ENCODE results near the gene WDR11. TPM values are rescaled to one million over a fixed set of nuclear protein-coding genes. Genes with fewer than 3 reads are reported as not detected.

The WDR11 gene
- total and polyA plus RNA-seq, 8 donors, result 47.8 to 89.7 (median 79.9) TPM

- no peak overlapping the region for H3K27ac ChIP-seq
- intact Hi-C loops (cut with DNase I), result no loop called here
- no peak for DNase-seq
Measured at GRCh38 chr10:120938822-120939221, 87.7 kb downstream of the WDR11 start.

DNA sequence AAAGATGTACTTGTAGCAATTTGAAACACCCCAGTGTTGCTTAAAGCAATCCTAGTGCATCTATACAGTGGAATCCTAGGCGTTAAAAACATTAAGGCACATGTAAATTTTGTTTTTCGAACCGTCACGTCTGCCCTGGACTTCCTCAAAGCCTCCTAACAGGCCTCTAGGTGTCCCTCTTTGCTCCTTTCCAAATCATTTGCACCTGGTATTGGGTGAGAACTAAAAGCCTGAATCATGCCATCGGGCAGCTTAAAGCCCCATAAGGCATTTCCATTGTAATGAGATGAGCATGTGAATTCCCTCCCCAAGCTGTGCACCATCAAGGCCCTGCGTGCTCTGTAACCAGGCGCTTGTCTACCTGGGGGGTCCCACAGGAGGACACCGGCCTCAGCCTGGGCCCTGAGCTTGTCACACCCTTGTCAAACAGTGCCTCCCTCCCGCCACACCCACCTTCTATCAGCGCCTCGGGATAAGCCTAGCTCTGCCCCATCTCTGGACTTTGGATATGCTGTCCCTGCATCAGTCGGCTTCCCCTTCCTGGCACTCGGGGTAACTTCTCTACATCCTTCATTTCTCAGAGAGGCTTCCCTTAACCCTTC is 89.2 kb downstream of the WDR11 start:
- TF ChIP-seq, protein P1, sequence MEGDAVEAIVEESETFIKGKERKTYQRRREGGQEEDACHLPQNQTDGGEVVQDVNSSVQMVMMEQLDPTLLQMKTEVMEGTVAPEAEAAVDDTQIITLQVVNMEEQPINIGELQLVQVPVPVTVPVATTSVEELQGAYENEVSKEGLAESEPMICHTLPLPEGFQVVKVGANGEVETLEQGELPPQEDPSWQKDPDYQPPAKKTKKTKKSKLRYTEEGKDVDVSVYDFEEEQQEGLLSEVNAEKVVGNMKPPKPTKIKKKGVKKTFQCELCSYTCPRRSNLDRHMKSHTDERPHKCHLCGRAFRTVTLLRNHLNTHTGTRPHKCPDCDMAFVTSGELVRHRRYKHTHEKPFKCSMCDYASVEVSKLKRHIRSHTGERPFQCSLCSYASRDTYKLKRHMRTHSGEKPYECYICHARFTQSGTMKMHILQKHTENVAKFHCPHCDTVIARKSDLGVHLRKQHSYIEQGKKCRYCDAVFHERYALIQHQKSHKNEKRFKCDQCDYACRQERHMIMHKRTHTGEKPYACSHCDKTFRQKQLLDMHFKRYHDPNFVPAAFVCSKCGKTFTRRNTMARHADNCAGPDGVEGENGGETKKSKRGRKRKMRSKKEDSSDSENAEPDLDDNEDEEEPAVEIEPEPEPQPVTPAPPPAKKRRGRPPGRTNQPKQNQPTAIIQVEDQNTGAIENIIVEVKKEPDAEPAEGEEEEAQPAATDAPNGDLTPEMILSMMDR (IDR thresholded peaks at IDR 0.05), result no peak
- Histone ChIP-seq H3K4me3 (no peak overlapping the region), H3K36me3 (no peaks in the 10 kb centered on the region), H3K4me1 (peaks cover 0 to 8% of the 10 kb centered on the region in 2 donors), H3K9me3 (no peaks in the 10 kb centered on the region), H3K27me3 (peaks cover 0 to 28% of the 10 kb centered on the region in 2 donors), H3K27ac (no peak overlapping the region)
- DNase-seq, result peak in 1 of 4 donors; percentile 54
- ATAC-seq, result no peak
- intact Hi-C loops (cut with DNase I), result loop anchor here in 1 of 2 donors (10.0 kb wide), 3 partner anchors 664 to 964 kb away; no protein-coding TSS in a partner anchor

More at GRCh38 chr10:120938822-120939221, 87.7 kb downstream of the WDR11 start:
- no peaks in the 10 kb centered on the region for H3K36me3 ChIP-seq
- H3K9me3 ChIP-seq, result no peaks in the 10 kb centered on the region
- peaks cover 0 to 8% of the 10 kb centered on the region in 2 donors for H3K4me1 ChIP-seq
- peaks cover 0 to 28% of the 10 kb centered on the region in 2 donors for H3K27me3 ChIP-seq
- no peak overlapping the region for H3K4me3 ChIP-seq
- ATAC-seq, result no peak
- TF ChIP-seq, protein P1 (IDR thresholded peaks at IDR 0.05), result no peak

DNA sequence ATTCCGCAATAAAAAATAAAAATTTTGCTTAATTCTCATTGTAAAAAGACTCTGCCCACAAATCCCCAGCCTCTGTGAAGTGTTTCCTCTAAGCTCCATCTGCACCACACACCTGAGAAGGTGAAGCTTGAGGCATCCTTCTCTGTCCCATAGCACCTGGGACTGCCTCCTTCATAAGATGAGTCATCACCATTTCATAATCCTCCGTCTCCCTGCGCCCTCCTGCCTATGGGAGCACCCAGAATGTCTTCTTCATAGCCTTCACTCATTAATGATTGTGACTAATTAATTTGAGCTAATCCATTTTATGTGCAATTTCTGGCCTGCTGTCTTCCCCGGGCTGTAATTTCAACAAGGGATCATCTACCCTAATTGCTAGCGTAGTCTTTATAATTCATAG is 90.3 kb downstream of the WDR11 start:
- no peaks in the 10 kb centered on the region for H3K36me3 ChIP-seq
- peaks cover under 1 to 8% of the 10 kb centered on the region in 2 donors for H3K4me1 ChIP-seq
- ATAC-seq, result no peak
- no peak overlapping the region for H3K4me3 ChIP-seq
- H3K9me3 ChIP-seq, result no peaks in the 10 kb centered on the region
- H3K27ac ChIP-seq, result no peak overlapping the region
- H3K27me3 ChIP-seq, result peaks cover 0 to 28% of the 10 kb centered on the region in 2 donors
- no peak for DNase-seq
- intact Hi-C loops (cut with DNase I), result loop anchor here in 1 of 2 donors (10.0 kb wide), 3 partner anchors 663 to 963 kb away; no protein-coding TSS in a partner anchor
- TF ChIP-seq, protein P1 (IDR thresholded peaks at IDR 0.05), result no peak

DNA sequence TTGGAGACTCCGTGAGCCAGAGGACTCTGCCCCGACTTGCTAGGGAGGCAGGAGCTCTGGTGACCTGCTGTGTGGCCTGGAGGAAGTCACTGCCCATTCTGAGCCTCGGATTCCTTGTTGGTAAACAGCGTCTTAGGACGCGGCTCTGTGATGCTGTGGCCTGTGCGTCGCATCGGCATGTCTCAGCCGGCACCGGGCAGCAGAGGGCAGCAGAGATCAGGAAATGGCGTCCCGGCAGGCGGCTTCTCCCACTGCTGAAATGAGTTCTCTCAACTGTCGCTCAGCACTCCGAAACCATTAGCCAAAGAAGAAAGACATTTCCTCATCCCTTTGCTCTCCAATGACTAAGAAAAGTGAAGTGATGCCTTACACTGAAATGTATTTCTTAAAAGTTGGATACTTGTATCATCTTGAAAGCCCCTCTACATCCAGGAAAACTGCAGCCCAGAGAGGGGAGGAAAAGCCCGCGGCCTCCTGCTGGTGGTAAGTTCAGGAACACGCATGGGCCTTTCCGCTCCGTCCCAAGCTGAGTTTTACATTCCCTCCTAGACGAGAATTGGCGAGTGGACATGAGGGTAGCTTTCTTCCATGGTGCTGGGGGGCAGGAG is 91.7 kb downstream of the WDR11 start:
- peak; percentile 94 for ATAC-seq
- Histone ChIP-seq H3K4me1 (peaks cover 4 to 8% of the 10 kb centered on the region in 2 donors), H3K4me3 (no peak overlapping the region), H3K9me3 (no peaks in the 10 kb centered on the region), H3K36me3 (no peaks in the 10 kb centered on the region), H3K27ac (no peak overlapping the region), H3K27me3 (peaks cover 0 to 33% of the 10 kb centered on the region in 2 donors)
- DNase-seq, result peak; percentile 72 to 91 (median 84)
- TF ChIP-seq, protein P1 (IDR thresholded peaks at IDR 0.05), result peak; percentile 85 to 87
- intact Hi-C loops (cut with DNase I), result loop anchor here in 1 of 2 donors (10.0 kb wide), 3 partner anchors 662 to 962 kb away; no protein-coding TSS in a partner anchor

- peaks cover 4 to 8% of the 10 kb centered on the region in 2 donors for H3K4me1 ChIP-seq
- no peaks in the 10 kb centered on the region for H3K9me3 ChIP-seq
- H3K27me3 ChIP-seq, result peaks cover 0 to 35% of the 10 kb centered on the region in 2 donors
- no peak overlapping the region for H3K4me3 ChIP-seq
- no peak for DNase-seq
- H3K36me3 ChIP-seq, result no peaks in the 10 kb centered on the region
- TF ChIP-seq, protein P1 (IDR thresholded peaks at IDR 0.05), result no peak
- no peak for ATAC-seq
- no peak overlapping the region for H3K27ac ChIP-seq
- intact Hi-C loops (cut with DNase I), result loop anchor here in 1 of 2 donors (10.0 kb wide), 3 partner anchors 661 to 961 kb away; no protein-coding TSS in a partner anchor
Measured at GRCh38 chr10:120943542-120943941, 92.4 kb downstream of the WDR11 start.

Measured in left lung (tissue), 10 donors.